Ramos (cell line): ENCODE results near the gene CYP26B1.

Source experiments
- in situ Hi-C: fragments of 300-500 bp; cut with MboI; formaldehyde crosslinking; loops from one replicate; pipeline ENCODE4 v1.14.3; 2022; ENCODE audit warnings: low sequenced_read_pairs; ENCODE audit not compliant: unreplicated experiment

The CYP26B1 gene

GRCh38 chr2:72156872-72157271 lies 9.2 kb upstream of the CYP26B1 start:
- in situ Hi-C loops, result loop anchor here (10.0 kb wide), 2 partner anchors 232 to 602 kb away; no protein-coding TSS in a partner anchor

GRCh38 chr2:72155737-72156136 lies 8.1 kb upstream of the CYP26B1 start:
- in situ Hi-C loops, result loop anchor here (10.0 kb wide), 2 partner anchors 231 to 601 kb away; no protein-coding TSS in a partner anchor

- in situ Hi-C loops, result loop anchor here (10.0 kb wide), 2 partner anchors 230 to 600 kb away; no protein-coding TSS in a partner anchor
Measured at GRCh38 chr2:72155151-72155550, 7.5 kb upstream of the CYP26B1 start.

- in situ Hi-C loops, result loop anchor here (10.0 kb wide), 2 partner anchors 230 to 600 kb away; no protein-coding TSS in a partner anchor
Measured at GRCh38 chr2:72154386-72154975, 6.8 kb upstream of the CYP26B1 start.

GRCh38 chr2:72153924-72154323 lies 6.3 kb upstream of the CYP26B1 start:
- in situ Hi-C loops, result loop anchor here (10.0 kb wide), 2 partner anchors 229 to 599 kb away; no protein-coding TSS in a partner anchor

GRCh38 chr2:72153026-72153791 lies 5.5 kb upstream of the CYP26B1 start:
- in situ Hi-C loops, result loop anchor here (10.0 kb wide), 2 partner anchors 228 to 598 kb away; no protein-coding TSS in a partner anchor

- in situ Hi-C loops, result loop anchor here (10.0 kb wide), 2 partner anchors 226 to 596 kb away; no protein-coding TSS in a partner anchor
Measured at GRCh38 chr2:72150861-72151356, 3.2 kb upstream of the CYP26B1 start.

- in situ Hi-C loops, result loop anchor here (10.0 kb wide), 2 partner anchors 226 to 596 kb away; no protein-coding TSS in a partner anchor
Measured at GRCh38 chr2:72150157-72150860, 2.6 kb upstream of the CYP26B1 start.

GRCh38 chr2:72149556-72150156 lies 2.0 kb upstream of the CYP26B1 start:
- in situ Hi-C loops, result loop anchor here (10.0 kb wide), 2 partner anchors 225 to 595 kb away; no protein-coding TSS in a partner anchor

GRCh38 chr2:72148837-72149555 lies 1.3 kb upstream of the CYP26B1 start:
- in situ Hi-C loops, result no loop called here

- in situ Hi-C loops, result no loop called here
Measured at GRCh38 chr2:72148003-72148836, 558 bp upstream of the CYP26B1 start.

- in situ Hi-C loops, result no loop called here
Measured at GRCh38 chr2:72146347-72147302, 1.0 kb downstream of the CYP26B1 start.

- in situ Hi-C loops, result no loop called here
Measured at GRCh38 chr2:72145658-72146329, 1.9 kb downstream of the CYP26B1 start.

GRCh38 chr2:72145289-72145657 lies 2.4 kb downstream of the CYP26B1 start:
- in situ Hi-C loops, result no loop called here

GRCh38 chr2:72144632-72145288 lies 2.9 kb downstream of the CYP26B1 start:
- in situ Hi-C loops, result no loop called here

GRCh38 chr2:72144274-72144631 lies 3.4 kb downstream of the CYP26B1 start:
- in situ Hi-C loops, result no loop called here
